GM18868 (cell line): Measurements from ENCODE around the gene PITPNC1.
"Not testable (repeated sequence)": the region's sequence is repeated elsewhere in the genome, so short reads cannot be mapped to it uniquely, and the experiment has no call there.

Experiments used
- ATAC-seq: cut with Tn5 transposase; IDR thresholded peaks from one replicate; pipeline ENCODE4 v1.9.1; 2021; ENCODE audit warnings: mild to moderate bottlenecking, moderate library complexity; ENCODE audit not compliant: unreplicated experiment

PITPNC1 gene

DNA sequence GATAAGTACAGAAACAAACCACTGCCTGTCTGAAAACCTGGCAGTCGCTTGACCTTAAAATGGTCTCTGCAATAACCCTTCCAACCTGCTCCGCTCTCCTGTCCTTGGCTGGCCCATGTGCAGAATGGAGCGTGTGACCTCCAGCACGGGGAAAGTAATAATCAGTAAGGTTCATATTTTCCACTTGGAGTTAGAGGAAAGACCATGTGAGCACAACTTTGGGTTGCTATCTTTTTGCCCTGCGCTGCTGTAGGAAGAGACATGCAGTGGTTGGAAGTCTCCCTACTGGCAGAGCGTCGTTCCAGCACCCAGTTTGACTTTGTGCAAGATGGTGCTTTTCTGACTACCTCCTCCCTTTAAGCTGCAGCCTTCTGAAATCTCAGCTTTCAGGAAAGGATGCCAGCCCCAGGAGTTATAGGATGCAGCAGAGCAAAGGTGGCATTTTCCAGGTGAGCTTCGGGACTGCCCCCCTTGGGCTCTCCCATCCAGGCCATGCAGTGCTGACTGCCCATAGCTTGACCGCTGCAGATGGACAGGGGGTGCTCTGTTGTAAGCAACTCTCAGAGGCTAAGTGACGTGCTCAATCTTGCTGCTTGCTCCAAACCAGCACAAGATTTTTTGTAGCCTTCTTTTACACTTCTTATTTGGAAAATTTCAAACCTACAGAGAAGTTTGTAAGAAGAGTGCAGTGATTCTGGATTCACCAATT, 230.0 kb downstream of the PITPNC1 start:
- no peak for ATAC-seq

DNA sequence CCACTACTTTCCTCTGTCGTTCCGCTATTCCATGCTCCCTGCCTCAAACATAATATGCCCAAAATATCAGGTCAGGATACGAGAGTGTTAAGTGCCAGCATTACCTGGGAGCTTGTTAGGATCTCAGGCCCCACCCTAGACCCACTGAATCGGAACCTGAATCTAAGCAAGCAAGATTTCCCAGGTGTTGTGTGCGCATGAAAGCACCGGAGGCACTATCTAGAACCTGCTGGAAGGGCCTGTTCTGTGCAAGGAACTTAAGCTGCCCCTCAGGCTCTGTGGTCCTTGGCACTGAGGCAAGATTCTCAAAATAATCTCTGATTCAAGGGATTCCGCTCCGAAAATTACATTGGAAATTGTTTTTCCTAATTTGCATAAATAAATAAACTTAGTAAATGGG, 233.0 kb downstream of the PITPNC1 start:
- no peak for ATAC-seq

DNA sequence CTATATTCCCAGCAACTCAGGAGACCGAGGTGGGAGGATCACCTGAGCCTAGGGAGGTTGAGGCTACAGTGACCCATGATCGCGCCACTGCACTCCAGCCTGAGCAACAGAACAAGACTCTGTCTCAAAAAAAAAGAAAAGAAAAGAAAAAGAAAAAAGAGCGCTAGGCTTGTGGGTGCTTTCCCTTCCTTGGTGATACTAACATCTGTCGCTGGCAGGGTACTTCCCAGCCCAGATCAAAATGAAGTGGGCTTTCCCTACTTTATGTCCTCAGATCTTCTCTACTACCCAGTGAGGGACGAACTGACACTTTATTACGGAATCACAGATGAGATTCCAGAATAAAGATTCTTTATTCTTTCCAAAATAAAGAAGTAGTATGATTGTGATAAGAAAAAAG, 236.9 kb downstream of the PITPNC1 start:
- no peak for ATAC-seq

DNA sequence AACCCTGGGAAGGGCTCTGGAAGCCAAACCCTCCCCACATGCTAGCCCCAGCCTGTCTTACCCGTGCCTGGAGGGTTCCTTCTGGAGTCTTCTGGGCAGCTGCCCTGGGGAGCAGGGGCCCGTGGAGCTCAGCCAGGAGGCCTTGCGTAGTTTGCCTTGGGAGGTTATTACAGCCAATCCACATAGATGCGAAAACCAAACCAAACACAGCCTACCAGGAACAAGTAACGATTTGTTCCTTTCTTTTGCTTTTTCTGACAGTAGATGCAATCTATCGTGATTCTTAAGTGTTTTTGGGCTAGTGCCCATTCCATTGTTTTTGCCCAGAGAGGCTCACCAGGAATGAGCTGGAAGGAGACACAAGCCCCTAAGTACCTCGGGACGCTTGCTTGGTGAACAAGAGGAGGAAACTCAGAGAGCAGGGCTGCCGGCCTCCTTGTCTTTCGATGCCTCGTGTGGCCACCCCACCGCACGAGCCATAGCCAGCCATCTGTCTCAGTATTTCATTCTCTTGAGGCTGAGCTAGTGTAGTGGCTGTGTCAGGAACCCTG, 238.0 kb downstream of the PITPNC1 start:
- no peak for ATAC-seq

DNA sequence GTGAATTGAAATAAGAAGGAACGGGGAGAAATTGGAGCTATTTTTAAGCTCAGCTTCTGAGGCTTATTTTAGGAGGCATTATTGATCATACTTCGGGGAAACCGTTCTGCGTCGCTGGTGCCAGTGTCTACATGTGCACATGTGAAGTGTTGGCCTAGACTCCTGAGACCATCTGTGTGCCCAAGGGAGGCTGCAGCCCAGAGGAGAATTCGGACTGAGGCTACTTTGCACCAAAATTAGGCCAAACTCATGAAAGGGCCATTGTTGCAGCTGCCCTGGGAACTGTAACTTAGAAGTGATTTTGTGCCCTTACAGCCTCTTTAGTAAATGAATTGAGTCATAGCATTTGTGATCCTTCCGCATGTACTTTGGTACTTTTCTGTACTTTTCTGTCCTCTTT, 238.7 kb downstream of the PITPNC1 start:
- ATAC-seq: no peak

DNA sequence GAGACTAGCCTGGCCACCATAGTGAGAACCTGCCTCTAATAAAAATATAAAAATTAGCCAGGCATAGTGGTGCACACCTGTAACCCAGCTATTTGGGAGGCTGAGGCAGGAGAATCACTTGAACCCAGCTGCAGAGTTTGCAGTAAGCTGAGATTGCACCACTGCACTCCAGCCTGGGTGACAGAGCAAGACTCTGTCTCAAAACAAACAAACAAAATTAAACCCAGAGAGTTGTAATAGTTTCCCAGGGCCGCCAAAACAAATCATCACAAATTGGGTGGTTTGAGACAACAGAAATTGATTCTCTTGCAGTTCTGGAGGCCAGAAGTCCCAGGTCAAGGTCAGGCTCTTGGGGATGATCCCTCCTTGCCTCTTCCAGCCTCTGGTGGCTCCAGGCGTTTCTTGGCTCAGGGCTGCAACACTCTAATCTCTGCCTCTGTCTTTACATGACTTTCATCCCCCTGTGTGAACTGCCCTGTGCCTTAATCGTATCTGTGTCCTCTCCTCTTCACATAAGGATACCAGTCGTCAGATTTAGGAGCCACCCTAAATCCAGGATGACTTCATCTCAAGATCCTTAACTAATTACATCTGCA, 240.3 kb downstream of the PITPNC1 start:
- ATAC-seq: no peak

DNA sequence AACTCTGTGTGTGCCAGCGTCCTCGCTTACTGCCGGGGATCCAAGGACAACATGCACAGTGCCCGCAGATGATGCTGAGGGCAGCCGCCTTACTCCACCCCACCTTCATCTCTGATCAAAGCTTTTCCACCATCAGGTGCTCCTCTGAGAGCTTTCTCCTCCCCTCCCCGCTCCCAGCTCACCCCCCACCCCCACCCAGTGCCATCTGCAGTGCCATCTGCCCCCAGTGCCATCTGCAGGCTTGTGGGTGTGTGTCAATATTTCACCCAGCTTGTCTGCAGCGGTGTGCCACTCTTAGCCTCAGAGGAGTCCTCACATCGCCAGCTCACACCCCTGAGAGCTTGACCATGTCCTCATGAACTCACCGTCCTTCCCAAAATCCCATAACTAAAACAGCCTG, 242.5 kb downstream of the PITPNC1 start:
- no peak for ATAC-seq

DNA sequence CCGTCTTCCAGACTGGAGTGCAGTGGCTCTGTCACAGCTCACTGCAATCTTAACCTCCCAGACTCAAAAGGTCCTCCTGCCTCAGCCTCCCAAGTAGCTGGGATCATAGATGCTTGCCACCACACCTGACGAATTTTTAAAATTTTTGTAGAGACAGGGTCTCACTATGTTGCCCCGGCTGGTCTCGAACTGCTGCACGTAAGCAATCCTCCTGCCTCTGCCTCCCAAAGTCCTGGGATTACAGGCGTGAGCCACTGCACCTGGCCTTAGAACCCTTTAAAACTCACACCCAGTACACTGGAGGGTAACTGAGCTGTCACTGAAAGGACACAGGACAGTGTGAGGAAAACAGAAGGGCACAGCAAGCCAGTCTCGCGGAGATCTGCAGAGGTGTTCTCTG, 243.0 kb downstream of the PITPNC1 start:
- ATAC-seq: no peak

DNA sequence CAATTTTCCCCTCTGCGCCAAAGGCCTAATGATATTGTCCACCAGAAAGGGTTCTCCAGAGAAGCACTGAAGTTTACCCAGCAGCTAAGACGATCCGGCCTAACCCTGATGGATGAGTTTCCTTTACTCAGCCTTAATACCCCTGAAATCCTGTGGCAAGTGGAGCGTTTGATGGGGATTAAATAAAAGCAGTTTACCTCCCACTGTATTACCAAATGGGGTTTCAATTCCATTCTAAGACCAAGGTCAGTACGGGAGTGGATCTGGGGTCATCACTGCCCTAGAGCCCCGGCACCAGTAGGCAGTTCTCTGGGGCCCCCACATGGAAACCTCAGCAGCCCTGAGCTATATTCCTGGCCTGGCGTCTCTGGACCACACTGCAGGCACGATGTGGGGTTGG, 243.6 kb downstream of the PITPNC1 start:
- no peak for ATAC-seq

DNA sequence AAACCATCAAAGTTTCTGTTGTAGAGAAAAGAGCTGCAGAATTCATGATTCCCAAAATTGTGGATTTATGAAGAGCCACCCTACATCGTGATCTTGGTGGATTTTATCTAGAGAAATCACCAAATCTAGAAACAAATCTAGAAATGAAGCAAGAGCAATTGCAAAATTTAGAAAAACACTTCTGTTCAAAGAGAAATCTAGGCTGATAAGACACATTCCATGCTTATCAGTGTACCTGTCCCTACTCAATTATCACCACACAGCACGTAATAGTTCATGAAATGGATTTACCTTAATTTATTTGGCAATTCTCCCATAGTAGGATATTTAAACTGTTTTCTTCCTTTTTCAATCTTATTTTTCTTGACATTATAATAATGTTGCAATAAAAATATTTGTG, 246.7 kb downstream of the PITPNC1 start:
- ATAC-seq: no peak

DNA sequence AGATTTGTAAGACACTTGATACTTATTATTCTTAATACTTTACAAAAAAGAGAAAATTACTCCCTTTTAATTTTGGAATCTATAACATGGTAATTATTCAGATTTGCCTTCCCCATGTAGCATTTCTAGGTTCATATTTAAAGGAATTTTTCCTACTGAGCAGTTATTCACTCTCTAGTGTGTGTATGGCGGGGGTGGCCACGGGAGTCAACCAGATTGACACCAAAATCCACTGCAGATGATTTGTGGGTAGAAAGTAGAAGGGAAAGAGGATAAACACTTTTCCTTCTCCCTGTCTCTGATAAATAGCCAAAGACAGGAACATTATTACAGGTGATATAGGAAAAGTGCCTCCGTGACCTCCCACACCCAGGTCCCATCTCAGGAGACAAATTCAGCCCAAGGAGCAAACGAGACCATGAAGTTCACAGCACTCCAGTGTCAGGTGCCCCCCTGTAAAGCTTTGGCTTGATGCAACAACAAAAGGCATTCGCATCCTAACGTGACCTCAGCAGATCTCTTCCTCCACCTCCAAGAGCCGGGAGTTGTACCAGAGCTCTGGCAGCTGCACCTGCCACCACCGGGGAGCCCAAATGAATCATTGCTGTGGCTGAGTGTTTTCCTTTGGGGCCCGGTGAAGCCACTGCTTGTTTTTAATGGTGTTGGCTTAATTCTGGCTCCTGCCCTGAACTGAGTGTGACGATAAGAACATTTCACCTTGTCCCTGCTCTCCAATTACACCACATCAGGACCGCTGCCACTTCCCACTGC, 248.0 kb downstream of the PITPNC1 start:
- ATAC-seq: no peak

DNA sequence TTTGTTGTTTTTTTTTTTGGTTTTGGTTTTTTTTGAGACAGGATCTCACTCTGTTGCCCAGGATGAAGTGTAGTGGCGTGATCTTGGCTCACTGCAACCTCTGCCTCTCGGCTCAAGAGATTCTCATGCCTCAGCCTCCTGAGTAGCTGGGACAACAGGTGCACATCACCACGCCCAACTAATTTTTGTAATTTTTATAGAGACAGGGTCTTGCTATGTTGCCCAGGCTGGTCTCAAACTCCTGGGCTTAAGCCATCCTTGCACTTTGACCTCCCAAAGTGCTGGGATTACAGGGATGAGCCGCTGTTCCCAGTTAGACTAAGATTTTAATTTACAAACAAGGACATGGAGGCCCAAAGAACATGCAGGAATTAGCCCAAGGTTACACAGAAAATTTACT, 248.9 kb downstream of the PITPNC1 start:
- ATAC-seq: no peak

DNA sequence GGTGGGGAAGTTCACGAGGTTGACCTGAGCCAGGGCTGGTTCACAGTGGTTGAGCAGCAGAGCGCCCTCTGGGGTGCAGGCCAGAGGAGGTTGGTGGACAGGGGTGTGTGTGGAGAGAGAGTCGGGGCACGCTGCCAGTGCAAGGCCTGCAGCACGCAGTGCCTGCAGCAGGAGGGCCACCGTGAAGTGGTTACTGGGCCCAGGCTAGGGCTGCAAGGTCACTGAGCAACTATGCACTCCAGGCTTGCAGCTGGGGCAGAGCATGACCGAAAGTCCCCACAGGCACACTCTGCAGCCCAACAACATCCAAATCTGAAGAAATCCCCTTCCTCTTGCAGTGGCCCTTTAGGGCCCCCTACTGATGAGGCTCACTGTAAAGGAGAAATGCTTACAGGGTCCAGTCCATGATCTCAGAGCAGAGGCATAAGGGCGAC, 251.5 kb downstream of the PITPNC1 start:
- no peak for ATAC-seq

DNA sequence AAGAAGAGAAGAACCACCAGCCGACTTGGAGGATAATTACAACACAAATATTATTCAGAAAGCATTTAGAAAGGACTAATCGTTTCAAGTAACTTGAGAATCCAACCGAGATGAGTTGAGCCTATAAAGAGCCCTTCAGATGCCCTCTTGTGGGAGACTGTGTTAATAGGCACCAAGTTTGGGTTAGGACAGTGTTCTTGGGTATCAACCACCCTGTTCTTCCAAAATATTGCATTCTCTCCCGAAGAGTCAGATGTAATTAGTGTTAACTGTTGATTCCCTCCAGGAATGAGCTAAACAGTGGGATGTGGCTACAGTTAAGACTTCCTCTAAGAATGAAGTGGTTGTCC, 252.9 kb downstream of the PITPNC1 start:
- no peak for ATAC-seq

DNA sequence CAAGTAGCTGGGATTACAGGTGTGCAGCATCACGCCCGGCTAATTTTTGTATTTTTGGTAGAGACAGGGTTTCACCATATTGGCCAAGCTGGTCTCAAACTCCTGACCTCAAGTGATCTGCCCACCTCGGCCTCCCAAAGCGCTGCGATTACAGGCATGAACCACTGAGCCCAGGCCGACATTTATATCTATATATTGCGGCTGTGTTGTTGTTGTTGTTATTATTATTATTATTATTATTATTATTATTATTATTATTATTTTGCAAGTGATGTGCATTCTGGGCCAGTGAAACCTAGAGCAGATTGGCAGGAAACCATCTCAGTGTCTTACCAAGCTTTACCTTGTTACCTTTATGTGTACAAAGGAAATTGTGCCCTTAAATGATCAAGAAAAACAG, 253.8 kb downstream of the PITPNC1 start:
- not testable (repeated sequence) for ATAC-seq

DNA sequence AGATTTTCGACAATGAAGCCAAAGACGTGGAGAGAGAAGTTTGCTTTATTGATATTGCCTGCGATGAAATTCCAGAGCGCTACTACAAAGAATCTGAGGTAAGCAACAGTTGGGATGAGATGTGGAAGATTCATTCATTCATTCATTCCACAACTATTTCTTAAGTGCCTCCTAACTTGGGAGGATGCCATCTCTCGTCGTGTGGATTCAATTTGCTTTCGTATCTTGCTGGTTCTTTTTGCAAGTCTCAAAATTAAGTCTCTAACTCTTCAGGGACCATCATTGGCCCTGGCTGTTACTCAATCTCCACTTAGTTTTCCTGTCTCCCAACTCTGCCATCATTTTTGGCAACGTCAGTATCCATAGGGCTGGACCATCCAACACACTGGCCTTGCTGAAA, 255.1 kb downstream of the PITPNC1 start:
- ATAC-seq: no peak

DNA sequence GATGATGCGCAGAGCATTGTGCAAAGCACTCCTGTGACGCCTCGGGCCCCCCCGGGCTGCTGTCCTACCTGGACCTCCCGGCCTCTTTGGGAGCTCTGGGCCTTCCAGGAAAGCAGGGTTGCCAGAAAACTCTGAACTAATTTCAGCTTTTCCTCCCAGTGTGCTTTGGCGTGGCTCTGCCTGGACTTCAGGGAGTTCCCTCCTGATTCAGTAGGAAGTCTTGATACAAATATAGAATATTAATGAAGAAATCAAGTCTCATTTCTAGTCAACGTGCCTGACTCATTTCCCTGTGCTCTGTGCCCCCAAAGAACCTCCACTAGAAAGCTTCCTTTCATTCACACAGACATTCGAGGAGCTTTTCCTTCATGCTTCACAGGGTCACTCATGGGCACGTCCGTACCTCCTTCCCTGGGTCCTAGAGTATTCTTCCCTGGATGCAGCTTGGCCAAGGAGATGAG, 256.7 kb downstream of the PITPNC1 start:
- ATAC-seq: no peak

DNA sequence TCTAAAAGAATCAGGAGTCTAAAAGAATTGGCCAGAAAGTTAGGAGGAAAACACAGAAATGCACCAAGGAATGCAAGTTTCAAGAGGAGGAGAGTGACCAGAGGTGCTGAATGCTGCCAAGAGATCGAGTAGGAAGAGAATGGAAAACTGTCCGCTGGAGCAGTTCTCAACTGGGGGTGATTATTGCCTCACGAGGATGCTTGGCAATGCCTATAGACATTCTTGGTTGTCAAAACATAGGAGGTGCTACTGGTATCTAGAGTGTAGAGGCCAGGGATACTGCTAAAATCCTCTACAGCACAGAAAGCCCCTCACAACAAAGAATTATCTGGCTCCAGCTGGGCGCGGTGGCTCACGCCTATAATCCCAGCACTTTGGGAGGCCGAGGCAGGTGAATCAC, 258.6 kb downstream of the PITPNC1 start:
- ATAC-seq: no peak

DNA sequence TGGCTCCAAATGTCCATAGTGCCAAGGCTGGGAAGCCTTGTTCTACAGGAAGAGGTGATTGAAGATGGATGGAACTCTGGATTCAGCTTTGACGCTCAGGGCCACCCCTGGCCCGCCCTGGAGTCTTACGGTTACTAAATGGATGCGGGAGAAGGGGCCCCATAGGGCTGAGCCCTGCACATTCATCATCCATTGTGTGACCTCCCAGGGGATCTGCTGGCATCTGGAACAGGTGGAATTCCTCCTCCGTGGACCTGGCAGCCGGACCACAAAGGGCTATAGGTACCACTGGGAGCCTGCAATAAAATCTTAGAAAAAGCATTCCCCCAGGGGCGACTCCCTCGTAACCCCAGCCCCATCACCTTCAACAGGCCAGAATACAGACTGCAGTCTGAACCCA, 259.2 kb downstream of the PITPNC1 start:
- no peak for ATAC-seq

DNA sequence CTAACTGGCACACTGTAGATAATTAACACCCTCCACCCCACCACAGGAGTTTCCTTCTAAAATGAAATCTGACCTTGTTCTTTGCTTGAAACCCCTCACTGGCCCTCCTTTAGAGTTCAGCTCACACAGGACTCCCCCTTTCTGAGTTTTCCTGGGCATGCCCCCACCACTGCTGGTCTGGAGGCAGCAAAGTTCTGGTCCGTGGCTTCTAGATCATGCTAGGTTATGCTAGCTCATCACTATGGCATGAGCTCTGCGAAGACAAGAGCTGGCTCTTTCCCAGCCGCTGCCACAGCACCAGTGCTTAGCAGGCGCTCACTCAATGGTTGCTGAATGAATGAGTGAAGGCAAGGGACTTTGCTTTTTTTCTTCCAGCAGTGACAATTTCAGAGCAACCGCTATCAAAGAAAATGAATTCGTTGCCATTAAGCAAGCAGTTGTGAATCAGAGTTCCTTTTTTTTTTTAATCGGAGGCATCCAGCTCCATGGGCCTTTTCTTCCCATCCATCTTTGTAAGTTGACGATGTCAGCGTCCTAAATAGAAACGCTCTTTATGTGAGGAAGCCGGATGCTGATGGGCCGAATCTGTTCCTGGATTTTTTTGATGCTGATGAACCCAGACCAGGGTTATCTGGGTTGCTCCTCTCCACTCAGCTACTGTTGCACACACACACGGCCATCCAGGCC, 259.9 kb downstream of the PITPNC1 start:
- ATAC-seq: no peak

DNA sequence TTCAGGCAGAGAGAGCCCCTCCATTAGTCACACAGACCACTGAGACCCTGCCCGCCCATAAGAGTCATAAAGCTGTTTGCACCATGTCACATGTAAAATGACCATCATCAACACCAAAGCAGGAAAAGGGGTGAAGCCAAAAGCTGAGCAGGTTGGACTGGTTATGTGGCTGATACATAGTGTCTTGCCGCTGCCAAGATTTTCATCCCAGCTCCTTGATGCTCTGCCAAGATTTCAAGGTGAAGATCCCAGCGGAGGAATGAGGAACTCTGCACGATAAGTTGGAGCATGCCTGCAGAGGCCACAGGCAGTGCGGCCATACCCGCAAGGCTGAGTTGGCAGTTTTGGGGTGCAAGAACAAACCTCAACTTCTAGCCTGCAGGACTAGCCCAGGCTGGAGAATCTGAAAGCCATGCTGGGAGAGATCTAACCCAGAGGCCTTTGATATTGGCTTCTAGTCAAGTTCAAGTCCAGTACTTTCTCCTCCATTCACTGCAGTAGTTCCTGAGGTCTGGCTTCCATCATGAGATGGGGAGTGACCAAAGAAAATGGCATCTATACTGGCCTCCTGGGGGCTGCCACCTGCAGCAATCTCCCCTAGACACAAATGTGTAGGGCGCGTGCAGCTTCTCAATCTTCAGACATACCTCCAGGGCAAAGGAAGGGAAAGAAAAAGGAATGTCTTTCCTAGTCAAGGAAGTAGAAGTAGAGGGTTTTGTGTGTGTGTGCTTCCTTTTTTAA, 261.0 kb downstream of the PITPNC1 start:
- ATAC-seq: no peak
